ENCODE data around the gene PRR36. TPM values are rescaled to one million over a fixed set of nuclear protein-coding genes. Genes with fewer than 3 reads are reported as not detected.

PRR36 gene
- polyA plus RNA-seq, 2 of the 4 experiments (the other 2 are of a cell fraction), result 0.04 to 0.35 TPM

GRCh38 chr19:7823686-7824301 lies 50.4 kb downstream of the PRR36 start:
- H3K9me3 ChIP-seq, result no peaks in the 10 kb centered on the region
- POLR2A ChIA-PET, result no interaction called here
- peak overlapping the region; percentile 34; the same call in 2 of the 3 replicates for H3K4me2 ChIP-seq
- DNase-seq (ENCODE audit: low read depth in 1 of 2, low spot score in 1 of 2) (no peak), FAIRE-seq (no peak), ATAC-seq (no peak)
- TF ChIP-seq FOSB (CRISPR knock-in tag; IDR thresholded peaks at IDR 0.05) (no peak), USF2 (IDR thresholded peaks at IDR 0.05) (no peak), REST (IDR thresholded peaks at IDR 0.05) (no peak), JUNB (IDR thresholded peaks at IDR 0.05) (no peak), HOXB5 (CRISPR knock-in tag; IDR thresholded peaks at IDR 0.05) (no peak), TFCP2L1 (CRISPR knock-in tag; IDR thresholded peaks at IDR 0.05) (no peak)
- CTCF ChIA-PET, result interaction anchor here (0.6 kb wide), 1 partner anchor 113 kb away, joined by 3 read pairs; no protein-coding TSS in a partner anchor
- no peak overlapping the region for H3K27ac ChIP-seq
- H3K4me1 ChIP-seq, result 0 out of 3 replicates have a peak, but pooled peaks cover 1% of the 10 kb centered on the region
- 32% methylated on average over 9 of the region's 9 CpGs for WGBS (ENCODE audit: missing lambda C conversion rate)
- H3K4me3 ChIP-seq, result no peak overlapping the region

GRCh38 chr19:7822910-7823515 lies 51.2 kb downstream of the PRR36 start:
- Histone ChIP-seq H3K27ac (no peak overlapping the region), H3K4me3 (no peak overlapping the region), H3K4me1 (no peaks in the 10 kb centered on the region), H3K4me2 (no peak overlapping the region), H3K9me3 (no peaks in the 10 kb centered on the region)
- no peak for TF ChIP-seq CBX8 (IDR thresholded peaks at IDR 0.05)
- no peak for TF ChIP-seq GATA3 (IDR thresholded peaks at IDR 0.05; ENCODE audit: borderline replicate concordance)
- no peak for TF ChIP-seq CHD2 (IDR thresholded peaks at IDR 0.05; ENCODE audit: low read length, partially characterized antibody)
- TF ChIP-seq REST (IDR thresholded peaks at IDR 0.05), result no peak
- TF ChIP-seq FOSL2 (IDR thresholded peaks at IDR 0.05), result no peak
- TF ChIP-seq FOSL2 (CRISPR knock-in tag; IDR thresholded peaks at IDR 0.05), result no peak
- no peak for TF ChIP-seq JUNB (IDR thresholded peaks at IDR 0.05)
- TF ChIP-seq ELK1 (IDR thresholded peaks at IDR 0.05; ENCODE audit: low read depth, low read length), result no peak
- no peak for TF ChIP-seq EHMT2 (IDR thresholded peaks at IDR 0.05; ENCODE audit: low read depth)
- TF ChIP-seq KDM5A (IDR thresholded peaks at IDR 0.05), result no peak
- no peak for TF ChIP-seq ZNF302 (CRISPR knock-in tag; IDR thresholded peaks at IDR 0.05)
- no peak for TF ChIP-seq HEYL (CRISPR knock-in tag; IDR thresholded peaks at IDR 0.05)
- no peak for TF ChIP-seq EP300 (IDR thresholded peaks at IDR 0.05)
- TF ChIP-seq ZFP36 (IDR thresholded peaks at IDR 0.05; ENCODE audit: borderline replicate concordance, partially characterized antibody), result no peak
- TF ChIP-seq RARB (CRISPR knock-in tag; IDR thresholded peaks at IDR 0.05), result no peak
- TF ChIP-seq E2F6 (IDR thresholded peaks at IDR 0.05; ENCODE audit: borderline replicate concordance, low read depth), result no peak
- TF ChIP-seq BCL3 (IDR thresholded peaks at IDR 0.05), result no peak
- no peak for TF ChIP-seq MAX (IDR thresholded peaks at IDR 0.05)
- no peak for FAIRE-seq
- DNase-seq (ENCODE audit: low read depth in 1 of 2, low spot score in 1 of 2), result no peak
- ATAC-seq, result no peak
- POLR2A ChIA-PET, result no interaction called here
- CTCF ChIA-PET, result no interaction called here
- 66% methylated on average over 4 of the region's 4 CpGs for WGBS (ENCODE audit: missing lambda C conversion rate)
